HepG2 (cell line): ENCODE data around the gene GLCE. TPM values are rescaled to one million over a fixed set of nuclear protein-coding genes. Genes with fewer than 3 reads are reported as not detected.

Experiments used
- BRCA1 ChIP-seq: sonication (generic); formaldehyde crosslinking; IDR thresholded peaks from 2 replicates; pipeline ENCODE4 v1.4.0; 2020; ENCODE audit warnings: missing genetic modification reagents
- ELF3 ChIP-seq: IDR thresholded peaks from 2 replicates; pipeline ENCODE4 v1.6.1; 2016; ENCODE audit warnings: missing genetic modification reagents, missing compliant biosample characterization
- GATA4 ChIP-seq: sonication (generic); IDR thresholded peaks from 2 replicates; pipeline ENCODE4 v1.6.1; 2016; ENCODE audit warnings: antibody characterized with exemption, low read depth, borderline replicate concordance
- GATAD2A ChIP-seq: IDR thresholded peaks from 2 replicates; pipeline ENCODE4 v1.6.1; 2016
- MLLT10 ChIP-seq: sonication (generic); formaldehyde crosslinking; IDR thresholded peaks from 2 replicates; pipeline ENCODE4 v1.4.0; 2020; ENCODE audit warnings: missing genetic modification reagents
- NPAS2 ChIP-seq: sonication (generic); formaldehyde crosslinking; IDR thresholded peaks from 2 replicates; pipeline ENCODE4 v1.8.0; 2022; ENCODE audit warnings: mild to moderate bottlenecking, missing genetic modification reagents, borderline replicate concordance
- PAWR ChIP-seq: sonication (generic); formaldehyde crosslinking; IDR thresholded peaks from 2 replicates; pipeline ENCODE4 v1.4.0; 2020; ENCODE audit warnings: missing genetic modification reagents, mild to moderate bottlenecking, borderline replicate concordance
- RAD21 ChIP-seq: fragments of 450-650 bp; formaldehyde crosslinking; IDR thresholded peaks from 2 replicates; pipeline ENCODE4 v1.5.0; 2020; ENCODE audit warnings: mild to moderate bottlenecking
- SALL1 ChIP-seq: sonication (generic); formaldehyde crosslinking; IDR thresholded peaks from 2 replicates; pipeline ENCODE4 v1.8.0; 2022; ENCODE audit warnings: mild to moderate bottlenecking, missing genetic modification reagents
- SRY ChIP-seq: sonication (generic); formaldehyde crosslinking; IDR thresholded peaks from 2 replicates; pipeline ENCODE4 v1.8.0; 2022; ENCODE audit warnings: mild to moderate bottlenecking, missing genetic modification reagents
- ZNF143 ChIP-seq: sonication (generic); formaldehyde crosslinking; IDR thresholded peaks from 2 replicates; pipeline ENCODE4 v1.4.0; 2020; ENCODE audit warnings: missing genetic modification reagents
- ZNF3 ChIP-seq: IDR thresholded peaks from 2 replicates; pipeline ENCODE4 v1.7.0; 2017; ENCODE audit warnings: inconsistent platforms
- ZNF543 ChIP-seq: sonication (generic); formaldehyde crosslinking; IDR thresholded peaks from 2 replicates; pipeline ENCODE4 v1.4.0; 2020; ENCODE audit warnings: mild to moderate bottlenecking, missing genetic modification reagents
- ZNF788 ChIP-seq: sonication (generic); formaldehyde crosslinking; IDR thresholded peaks from 2 replicates; pipeline ENCODE4 v1.5.0; 2020; ENCODE audit warnings: mild to moderate bottlenecking, missing genetic modification reagents, borderline replicate concordance
- ZNF891 ChIP-seq: sonication (generic); formaldehyde crosslinking; IDR thresholded peaks from 2 replicates; pipeline ENCODE4 v1.5.0; 2020; ENCODE audit warnings: mild to moderate bottlenecking, missing genetic modification reagents
- polyA plus RNA-seq, 8 experiments: library from polyadenylated mRNA; depleted of rRNA in 3 of 8; stranded (reverse) in 7 of 8; unstranded in 1 of 8; fragments of >200 nt; fragmentation: Illumina TruSeq in 4 of 8; extraction: Trizol in 4 of 8; gene quantifications; 2 replicates each; pipeline versions ENCODE4 v1.2.1 to v1.2.3, GENCODE V29; 2011 to 2016; ENCODE audit warnings: low read depth in 4 of 8, missing spikeins in 1 of 8, mixed read lengths in 1 of 8; ENCODE audit not compliant: insufficient read depth in 1 of 8
- total RNA-seq, 5 experiments: library from RNA; depleted of rRNA; stranded (reverse); fragments of >200 nt; fragmentation: Illumina TruSeq; extraction: Trizol; gene quantifications; 2 replicates each; pipeline ENCODE4 v1.2.3, GENCODE V29; 2016; ENCODE audit warnings: low read depth in 1 of 5
- TF ChIP-seq, protein P1 (sequence below): sonication (generic); formaldehyde crosslinking; IDR thresholded peaks from 2 replicates; pipeline ENCODE4 v1.4.0; 2020; ENCODE audit warnings: missing genetic modification reagents
- TF ChIP-seq, protein P2 (sequence below): sonication (generic); formaldehyde crosslinking; IDR thresholded peaks from 2 replicates; pipeline ENCODE4 v1.5.0; 2020; ENCODE audit warnings: missing genetic modification reagents
- TF ChIP-seq, protein P3 (sequence below): sonication (generic); formaldehyde crosslinking; IDR thresholded peaks from 2 replicates; pipeline ENCODE4 v1.5.1; 2020; ENCODE audit warnings: mild to moderate bottlenecking, missing genetic modification reagents, borderline replicate concordance

GLCE gene
- total and polyA plus RNA-seq, 2 of the 13 experiments (the other 11 are each of a cell fraction or from before 2014, with no cell fraction given), result 12.9 to 23.4 TPM

DNA sequence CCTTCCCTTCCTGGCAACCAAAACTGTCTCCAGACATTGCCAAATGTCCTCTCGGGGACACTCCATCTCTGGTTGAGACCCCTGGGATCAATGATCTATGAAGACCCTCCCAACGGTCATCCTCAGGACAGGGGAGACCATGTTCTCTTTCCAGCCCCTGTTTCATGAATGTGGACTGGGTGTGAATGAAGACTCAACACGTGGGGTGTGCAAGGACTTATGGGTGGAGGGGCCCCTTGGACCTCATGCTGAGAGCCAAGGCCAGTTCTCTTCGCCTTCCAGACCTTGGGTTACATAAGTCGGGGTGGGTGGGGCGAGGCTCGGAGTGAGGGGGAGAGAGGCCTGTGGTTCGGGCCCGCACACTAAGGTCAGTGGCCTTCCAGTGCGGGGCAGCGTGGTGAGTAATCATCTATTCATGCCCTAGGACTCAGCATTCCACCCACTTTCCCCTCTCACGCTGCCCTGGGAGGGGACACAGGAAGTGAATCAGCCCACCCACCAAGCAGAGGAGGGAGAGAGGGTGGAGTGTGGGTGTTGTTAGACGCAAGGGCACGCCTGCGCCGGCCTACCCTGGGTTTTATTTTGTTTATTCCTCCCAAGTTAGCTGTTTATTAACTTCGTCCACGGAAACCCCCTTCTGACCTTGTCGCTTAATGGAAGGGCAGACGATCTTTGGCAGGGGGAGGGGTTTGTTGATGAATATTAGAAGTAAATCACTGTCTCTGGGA, 144.9 kb downstream of the GLCE start (continued):
- TF ChIP-seq, protein P1, sequence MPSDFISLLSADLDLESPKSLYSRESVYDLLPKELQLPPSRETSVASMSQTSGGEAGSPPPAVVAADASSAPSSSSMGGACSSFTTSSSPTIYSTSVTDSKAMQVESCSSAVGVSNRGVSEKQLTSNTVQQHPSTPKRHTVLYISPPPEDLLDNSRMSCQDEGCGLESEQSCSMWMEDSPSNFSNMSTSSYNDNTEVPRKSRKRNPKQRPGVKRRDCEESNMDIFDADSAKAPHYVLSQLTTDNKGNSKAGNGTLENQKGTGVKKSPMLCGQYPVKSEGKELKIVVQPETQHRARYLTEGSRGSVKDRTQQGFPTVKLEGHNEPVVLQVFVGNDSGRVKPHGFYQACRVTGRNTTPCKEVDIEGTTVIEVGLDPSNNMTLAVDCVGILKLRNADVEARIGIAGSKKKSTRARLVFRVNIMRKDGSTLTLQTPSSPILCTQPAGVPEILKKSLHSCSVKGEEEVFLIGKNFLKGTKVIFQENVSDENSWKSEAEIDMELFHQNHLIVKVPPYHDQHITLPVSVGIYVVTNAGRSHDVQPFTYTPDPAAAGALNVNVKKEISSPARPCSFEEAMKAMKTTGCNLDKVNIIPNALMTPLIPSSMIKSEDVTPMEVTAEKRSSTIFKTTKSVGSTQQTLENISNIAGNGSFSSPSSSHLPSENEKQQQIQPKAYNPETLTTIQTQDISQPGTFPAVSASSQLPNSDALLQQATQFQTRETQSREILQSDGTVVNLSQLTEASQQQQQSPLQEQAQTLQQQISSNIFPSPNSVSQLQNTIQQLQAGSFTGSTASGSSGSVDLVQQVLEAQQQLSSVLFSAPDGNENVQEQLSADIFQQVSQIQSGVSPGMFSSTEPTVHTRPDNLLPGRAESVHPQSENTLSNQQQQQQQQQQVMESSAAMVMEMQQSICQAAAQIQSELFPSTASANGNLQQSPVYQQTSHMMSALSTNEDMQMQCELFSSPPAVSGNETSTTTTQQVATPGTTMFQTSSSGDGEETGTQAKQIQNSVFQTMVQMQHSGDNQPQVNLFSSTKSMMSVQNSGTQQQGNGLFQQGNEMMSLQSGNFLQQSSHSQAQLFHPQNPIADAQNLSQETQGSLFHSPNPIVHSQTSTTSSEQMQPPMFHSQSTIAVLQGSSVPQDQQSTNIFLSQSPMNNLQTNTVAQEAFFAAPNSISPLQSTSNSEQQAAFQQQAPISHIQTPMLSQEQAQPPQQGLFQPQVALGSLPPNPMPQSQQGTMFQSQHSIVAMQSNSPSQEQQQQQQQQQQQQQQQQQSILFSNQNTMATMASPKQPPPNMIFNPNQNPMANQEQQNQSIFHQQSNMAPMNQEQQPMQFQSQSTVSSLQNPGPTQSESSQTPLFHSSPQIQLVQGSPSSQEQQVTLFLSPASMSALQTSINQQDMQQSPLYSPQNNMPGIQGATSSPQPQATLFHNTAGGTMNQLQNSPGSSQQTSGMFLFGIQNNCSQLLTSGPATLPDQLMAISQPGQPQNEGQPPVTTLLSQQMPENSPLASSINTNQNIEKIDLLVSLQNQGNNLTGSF (CRISPR knock-in tag), result no peak
- TF ChIP-seq SRY, result no peak
- TF ChIP-seq SALL1, result peak; percentile 64
- no peak for TF ChIP-seq GATA4
- no peak for TF ChIP-seq PAWR (CRISPR knock-in tag)
- TF ChIP-seq MLLT10 (CRISPR knock-in tag), result no peak
- no peak for TF ChIP-seq NPAS2 (CRISPR knock-in tag)
- no peak for TF ChIP-seq ZNF891
- peak; percentile 48; the same call in 1 of the 2 replicates for TF ChIP-seq ZNF143 (CRISPR knock-in tag)
- TF ChIP-seq ZNF788 (CRISPR knock-in tag), result no peak
- TF ChIP-seq ZNF3 (CRISPR knock-in tag), result peak; percentile 94
- TF ChIP-seq, protein P2, sequence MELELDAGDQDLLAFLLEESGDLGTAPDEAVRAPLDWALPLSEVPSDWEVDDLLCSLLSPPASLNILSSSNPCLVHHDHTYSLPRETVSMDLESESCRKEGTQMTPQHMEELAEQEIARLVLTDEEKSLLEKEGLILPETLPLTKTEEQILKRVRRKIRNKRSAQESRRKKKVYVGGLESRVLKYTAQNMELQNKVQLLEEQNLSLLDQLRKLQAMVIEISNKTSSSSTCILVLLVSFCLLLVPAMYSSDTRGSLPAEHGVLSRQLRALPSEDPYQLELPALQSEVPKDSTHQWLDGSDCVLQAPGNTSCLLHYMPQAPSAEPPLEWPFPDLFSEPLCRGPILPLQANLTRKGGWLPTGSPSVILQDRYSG (CRISPR knock-in tag), result no peak
- 0 out of 2 replicates have a peak, but pooled peaks have one; percentile 29 for TF ChIP-seq ELF3
- no peak for TF ChIP-seq ZNF543 (CRISPR knock-in tag)
- peak; percentile 72 for TF ChIP-seq GATAD2A
- TF ChIP-seq BRCA1 (CRISPR knock-in tag), result no peak
- TF ChIP-seq, protein P3, sequence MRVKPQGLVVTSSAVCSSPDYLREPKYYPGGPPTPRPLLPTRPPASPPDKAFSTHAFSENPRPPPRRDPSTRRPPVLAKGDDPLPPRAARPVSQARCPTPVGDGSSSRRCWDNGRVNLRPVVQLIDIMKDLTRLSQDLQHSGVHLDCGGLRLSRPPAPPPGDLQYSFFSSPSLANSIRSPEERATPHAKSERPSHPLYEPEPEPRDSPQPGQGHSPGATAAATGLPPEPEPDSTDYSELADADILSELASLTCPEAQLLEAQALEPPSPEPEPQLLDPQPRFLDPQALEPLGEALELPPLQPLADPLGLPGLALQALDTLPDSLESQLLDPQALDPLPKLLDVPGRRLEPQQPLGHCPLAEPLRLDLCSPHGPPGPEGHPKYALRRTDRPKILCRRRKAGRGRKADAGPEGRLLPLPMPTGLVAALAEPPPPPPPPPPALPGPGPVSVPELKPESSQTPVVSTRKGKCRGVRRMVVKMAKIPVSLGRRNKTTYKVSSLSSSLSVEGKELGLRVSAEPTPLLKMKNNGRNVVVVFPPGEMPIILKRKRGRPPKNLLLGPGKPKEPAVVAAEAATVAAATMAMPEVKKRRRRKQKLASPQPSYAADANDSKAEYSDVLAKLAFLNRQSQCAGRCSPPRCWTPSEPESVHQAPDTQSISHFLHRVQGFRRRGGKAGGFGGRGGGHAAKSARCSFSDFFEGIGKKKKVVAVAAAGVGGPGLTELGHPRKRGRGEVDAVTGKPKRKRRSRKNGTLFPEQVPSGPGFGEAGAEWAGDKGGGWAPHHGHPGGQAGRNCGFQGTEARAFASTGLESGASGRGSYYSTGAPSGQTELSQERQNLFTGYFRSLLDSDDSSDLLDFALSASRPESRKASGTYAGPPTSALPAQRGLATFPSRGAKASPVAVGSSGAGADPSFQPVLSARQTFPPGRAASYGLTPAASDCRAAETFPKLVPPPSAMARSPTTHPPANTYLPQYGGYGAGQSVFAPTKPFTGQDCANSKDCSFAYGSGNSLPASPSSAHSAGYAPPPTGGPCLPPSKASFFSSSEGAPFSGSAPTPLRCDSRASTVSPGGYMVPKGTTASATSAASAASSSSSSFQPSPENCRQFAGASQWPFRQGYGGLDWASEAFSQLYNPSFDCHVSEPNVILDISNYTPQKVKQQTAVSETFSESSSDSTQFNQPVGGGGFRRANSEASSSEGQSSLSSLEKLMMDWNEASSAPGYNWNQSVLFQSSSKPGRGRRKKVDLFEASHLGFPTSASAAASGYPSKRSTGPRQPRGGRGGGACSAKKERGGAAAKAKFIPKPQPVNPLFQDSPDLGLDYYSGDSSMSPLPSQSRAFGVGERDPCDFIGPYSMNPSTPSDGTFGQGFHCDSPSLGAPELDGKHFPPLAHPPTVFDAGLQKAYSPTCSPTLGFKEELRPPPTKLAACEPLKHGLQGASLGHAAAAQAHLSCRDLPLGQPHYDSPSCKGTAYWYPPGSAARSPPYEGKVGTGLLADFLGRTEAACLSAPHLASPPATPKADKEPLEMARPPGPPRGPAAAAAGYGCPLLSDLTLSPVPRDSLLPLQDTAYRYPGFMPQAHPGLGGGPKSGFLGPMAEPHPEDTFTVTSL (CRISPR knock-in tag), result 0 out of 2 replicates have a peak, but pooled peaks have one; percentile 21
- no peak for TF ChIP-seq RAD21 (CRISPR knock-in tag)
